GM19468 (cell line): ENCODE results near the gene RPRD1B.

Experiments used
- ATAC-seq: cut with Tn5 transposase; IDR thresholded peaks from one replicate; pipeline ENCODE4 v1.9.1; 2021; ENCODE audit warnings: mild to moderate bottlenecking, moderate library complexity, moderate number of reproducible peaks; ENCODE audit not compliant: unreplicated experiment; ENCODE audit errors: extremely low read depth

Gene RPRD1B

DNA sequence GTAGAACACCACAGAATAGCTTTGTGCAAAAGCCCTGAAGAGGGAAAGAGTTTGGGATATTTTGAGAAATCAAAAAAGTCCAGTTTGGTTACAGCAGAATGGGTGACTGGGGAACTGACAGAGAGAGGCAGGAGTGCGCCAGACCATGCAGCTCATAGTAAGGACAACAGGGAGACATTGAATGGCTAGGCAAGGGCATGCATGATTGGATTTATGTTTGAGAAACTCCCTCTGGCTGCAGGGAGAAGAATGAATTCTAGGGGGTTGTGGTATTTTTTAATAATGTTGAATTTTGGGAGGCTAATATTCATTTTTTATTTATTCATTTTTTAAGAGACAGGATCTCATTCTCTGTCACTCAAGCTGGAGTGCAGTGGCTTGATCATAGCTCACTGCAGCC lies 81.7 kb downstream of the RPRD1B start:
- ATAC-seq: no peak

DNA sequence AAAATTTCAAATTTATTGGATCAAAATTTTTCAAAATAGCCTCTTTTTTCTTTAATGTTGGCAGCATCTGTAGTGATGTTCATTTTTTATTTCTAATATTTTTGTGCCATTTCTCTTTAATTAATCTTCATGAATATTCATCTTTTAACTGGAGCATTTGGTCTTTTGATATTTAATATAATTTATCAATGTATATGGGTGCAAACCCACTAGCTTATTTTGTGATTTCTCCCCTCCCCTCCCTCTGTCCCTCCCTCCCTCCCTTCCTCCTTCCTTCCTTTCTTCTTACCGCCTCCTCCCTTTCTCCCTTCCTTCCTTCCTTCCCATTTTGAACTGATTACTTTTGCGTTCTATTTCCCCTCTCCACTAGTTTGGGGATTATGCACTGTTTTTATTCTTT lies 82.3 kb downstream of the RPRD1B start:
- ATAC-seq: no peak

DNA sequence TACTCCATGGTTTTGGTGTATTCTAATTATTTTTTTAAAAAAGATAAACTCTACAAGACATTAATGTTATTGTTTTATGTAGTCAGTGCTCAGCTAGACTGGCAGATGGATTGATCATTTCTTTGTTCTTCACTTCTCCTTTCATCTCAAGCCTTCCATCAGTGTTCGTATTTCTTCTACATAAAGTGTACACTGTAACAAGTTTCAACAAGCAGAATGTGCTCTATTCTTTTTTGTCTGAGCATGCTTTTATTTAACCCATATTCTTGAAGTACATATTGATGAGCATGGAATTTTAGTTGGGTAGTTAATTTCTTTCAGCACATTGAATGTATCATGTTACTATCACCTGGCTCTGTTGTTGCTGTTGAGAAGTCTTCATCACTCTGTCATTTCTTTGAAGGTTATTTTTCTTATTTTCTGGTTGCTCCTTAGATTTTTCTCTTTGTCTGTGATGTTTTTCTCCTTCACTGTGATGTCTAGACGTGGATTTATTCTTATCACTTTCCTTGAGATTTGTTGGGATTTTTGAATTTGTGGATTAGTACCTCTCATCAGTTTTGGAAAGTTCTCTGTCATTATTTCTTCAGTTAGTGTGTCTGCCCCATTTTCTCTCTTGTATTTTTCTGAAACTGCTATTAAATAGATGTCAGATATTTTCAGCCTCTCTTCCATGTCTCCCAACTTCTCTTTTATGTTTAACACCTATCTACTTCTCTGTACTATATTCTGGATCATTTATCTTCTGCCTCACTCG lies 83.0 kb downstream of the RPRD1B start:
- no peak for ATAC-seq

DNA sequence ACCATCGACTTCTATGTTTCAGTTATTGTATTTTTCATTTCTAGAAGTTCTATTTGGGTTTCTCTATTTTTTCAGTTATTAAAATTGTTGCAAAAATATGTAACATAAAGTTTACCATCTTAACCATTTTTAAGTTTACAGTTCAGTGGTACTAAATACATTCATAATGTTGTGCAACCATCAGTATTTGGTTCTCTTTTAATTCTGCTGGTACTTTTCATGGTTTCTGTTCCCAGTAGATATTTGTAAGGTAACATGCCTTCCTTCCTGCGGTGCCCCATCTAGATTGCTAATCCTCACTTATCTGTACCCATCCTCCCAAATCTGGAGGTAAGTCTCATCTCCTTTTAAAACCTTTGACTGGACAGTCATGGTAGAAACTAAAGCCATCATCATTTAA lies 83.7 kb downstream of the RPRD1B start:
- no peak for ATAC-seq

DNA sequence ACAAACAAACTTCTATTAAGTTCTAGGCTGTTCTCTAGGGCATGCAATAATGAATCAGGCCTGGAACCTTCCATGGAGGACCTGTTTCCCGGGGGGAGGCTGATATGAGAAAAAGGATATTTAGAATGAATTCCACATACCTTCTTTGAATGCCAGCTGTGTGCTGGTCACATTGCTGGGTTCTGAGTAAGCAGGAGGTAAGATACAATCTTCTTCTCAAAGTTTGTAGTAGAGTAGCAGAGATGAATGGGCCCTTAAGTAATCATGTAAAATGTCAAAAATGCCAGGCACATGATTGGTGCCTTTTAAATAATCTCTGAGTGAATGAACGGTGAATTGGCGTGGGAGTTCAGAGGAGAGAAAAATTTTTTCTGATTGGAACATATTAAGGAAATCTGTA lies 84.1 kb downstream of the RPRD1B start:
- no peak for ATAC-seq

DNA sequence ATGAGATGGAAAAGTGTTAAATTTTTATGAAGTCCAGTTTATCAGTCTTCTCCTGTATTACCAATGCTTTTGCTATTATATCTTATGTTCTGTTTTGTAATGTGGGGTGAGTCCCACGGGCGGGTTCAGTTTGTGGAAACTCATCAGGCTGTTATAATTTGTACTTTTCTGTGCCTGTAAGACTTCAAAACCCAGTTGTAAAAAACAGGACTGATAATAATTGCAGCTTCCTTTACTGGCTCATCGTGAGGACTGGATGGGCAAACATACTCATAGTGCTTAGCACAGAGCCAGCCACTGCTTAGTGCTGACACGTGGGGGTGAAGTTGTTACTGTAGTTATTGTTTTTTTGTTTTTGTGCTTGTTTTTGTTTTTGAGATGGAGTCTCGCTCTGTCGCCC lies 85.9 kb downstream of the RPRD1B start:
- no peak for ATAC-seq

DNA sequence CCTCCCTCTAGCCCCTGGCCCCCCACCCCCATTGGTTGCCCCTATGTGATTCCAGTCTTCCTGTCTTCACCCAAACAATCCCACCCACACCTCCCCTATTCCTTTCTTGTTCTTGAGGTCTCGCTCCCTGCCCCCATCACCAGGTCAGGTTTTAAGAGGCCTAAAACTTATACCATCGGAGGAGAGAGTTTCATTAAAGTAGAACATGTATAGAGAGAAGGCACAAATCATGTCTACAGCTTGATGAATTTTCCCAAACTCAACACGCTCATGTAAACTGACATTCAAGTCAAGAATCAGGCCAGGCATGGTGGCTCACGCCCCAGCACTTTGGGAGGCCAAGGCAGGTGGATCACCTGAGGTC lies 87.1 kb downstream of the RPRD1B start:
- no peak for ATAC-seq

DNA sequence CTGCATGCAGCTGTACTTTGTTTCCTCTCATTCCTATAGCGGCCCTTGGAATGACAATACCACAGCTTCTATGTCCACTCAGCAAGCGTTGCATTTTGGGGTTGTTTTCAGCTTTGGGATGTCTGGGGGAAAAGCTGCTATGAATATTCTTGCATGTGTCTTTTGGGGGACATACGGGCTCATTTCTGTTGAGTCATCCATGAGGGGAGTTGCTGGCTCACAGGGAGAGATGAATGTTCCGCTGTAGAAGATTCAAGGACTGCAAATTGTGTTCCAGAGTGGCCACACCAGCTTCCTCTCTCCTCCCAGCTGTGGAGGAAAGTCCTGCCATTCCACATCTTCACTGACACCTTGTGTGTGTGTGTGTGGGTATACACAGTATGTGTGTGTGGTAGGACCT lies 88.2 kb downstream of the RPRD1B start:
- ATAC-seq: no peak

DNA sequence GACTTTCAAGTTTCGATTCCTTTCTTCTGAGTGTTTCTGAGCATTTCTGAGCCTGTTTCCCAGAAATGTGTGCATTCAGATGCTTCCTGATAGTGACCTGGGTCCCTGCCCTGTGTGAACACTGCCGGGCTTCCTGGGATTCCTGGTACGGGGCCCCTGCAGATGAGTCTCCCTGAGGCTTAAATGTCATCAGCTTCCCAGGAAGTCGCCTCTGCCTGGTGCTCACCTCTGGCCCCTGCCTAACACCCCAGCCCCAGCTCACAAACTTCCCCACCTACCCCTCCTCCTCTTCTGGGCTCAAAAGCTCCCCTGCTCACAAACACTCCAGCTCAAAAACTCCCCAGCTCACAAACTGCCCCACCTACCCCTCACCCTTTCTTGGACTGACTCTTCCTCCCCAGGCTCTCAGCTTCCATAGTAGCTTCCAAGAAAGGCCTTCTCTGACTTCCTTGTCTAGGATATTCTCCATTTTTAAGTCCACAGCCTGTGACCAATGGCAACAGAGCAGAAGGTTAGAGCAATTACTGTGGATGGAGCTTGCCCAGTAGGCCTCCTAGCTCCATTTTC lies 89.6 kb downstream of the RPRD1B start:
- no peak for ATAC-seq

DNA sequence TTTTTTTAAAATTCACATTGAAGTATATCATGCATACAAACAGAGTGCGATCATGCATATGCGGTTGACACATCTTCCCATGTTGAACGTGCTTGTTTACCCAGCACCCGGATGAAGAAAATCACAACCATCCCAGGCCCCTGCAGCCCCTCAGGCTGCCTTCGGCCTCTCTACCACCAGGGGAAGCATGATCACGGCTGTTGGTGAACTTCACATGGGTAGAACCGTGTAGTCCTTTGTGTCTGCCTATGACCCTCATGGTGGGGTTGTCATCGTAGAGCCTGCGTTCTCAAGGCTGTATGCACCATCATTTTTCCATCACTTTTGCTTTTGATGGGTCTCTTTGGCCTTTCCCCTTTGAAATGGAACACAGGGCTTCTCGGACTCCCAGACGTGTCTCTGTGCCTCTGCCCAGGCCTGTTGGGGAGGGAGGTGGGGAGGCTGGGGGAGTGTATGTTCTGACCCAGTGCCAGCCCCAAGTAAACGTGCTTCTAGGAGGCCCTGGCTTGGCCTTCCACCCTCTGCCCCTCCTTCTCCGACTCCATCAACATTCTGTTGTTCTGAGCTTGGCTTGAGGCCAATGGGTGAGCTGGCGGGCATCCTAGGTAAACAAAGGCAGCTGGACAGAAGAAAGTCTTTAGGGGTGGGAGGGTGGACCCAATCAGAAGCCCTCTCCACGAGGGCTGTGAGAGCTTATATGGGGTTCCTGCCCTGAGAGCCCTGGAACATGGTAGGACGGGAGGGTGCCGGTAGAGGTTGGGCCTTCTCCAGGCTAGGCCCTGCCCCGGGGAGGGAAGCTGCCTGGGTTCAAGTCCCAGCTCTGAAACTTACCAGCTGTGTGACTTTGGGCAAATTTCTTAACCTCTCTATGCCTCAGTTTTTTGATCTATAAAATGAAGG lies 91.9 kb downstream of the RPRD1B start:
- no peak for ATAC-seq

DNA sequence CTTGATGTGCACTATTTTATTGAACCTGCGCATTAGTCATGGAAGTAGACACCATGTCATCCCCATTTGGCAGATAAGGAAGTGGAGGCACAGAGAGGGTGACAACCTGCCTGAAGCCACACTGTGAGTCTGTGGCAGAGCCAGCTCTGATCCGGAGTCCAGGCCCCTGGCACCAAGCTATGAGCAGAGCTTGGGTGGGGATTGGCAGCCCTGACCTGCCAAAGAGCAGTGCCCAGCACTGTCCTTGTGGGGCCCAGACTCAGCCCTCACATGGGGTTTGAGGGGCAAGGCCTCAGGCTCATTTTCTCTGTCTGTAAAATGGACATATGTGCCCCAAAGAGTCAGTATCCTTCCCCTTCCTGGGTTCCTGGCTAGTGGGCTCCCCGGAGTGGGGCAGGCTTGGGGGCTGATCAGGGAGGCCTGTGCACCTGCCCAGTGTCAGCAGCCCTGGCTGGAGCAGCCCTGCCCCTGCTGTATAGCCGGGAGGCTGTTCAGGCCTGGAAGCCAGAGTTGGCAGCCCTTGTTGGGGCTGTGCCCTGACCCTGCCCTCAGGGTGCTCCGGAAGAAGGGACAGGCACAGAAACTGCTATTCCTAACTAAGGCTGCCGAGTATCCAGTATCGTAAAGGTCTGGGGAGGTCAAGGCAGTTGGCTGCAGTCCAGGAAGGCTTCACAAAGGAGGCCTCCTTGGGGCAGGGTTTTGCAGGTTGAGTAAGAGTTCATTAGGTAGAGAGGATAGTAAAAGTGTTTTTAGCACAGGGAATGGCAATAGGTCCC lies 92.8 kb downstream of the RPRD1B start:
- no peak for ATAC-seq

DNA sequence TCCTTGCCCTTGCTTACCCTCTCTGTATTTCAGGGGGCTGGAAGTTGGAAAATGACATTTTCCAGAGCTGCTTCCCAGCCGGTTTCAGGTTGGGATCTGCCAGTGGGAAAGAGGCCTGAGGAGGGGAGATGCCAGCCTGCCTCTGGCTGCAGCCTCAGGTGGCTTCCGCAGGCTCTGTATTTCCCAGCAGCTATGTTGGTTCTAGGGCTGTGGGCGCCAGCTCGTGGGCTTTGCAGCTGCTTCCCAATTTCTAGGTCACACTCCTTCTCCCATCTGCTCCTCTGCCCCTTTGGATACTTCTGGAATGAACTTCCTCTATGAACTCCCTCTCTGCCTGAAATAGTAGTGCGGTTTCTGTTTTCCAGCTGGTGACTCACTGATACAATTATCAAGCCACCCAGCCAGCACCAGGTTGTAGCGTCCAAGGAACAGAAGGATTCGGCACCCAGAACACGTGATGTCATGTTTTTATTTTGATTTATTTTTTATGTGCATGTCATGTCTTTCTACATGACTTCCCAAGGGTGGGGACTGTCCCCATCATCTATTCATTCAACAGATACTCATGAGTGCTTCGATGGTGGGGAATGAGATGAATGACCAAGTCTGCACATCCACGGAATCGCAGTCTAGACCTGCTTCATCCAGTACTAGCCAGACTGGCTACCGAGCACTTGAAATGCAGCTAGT lies 93.5 kb downstream of the RPRD1B start:
- ATAC-seq: no peak

DNA sequence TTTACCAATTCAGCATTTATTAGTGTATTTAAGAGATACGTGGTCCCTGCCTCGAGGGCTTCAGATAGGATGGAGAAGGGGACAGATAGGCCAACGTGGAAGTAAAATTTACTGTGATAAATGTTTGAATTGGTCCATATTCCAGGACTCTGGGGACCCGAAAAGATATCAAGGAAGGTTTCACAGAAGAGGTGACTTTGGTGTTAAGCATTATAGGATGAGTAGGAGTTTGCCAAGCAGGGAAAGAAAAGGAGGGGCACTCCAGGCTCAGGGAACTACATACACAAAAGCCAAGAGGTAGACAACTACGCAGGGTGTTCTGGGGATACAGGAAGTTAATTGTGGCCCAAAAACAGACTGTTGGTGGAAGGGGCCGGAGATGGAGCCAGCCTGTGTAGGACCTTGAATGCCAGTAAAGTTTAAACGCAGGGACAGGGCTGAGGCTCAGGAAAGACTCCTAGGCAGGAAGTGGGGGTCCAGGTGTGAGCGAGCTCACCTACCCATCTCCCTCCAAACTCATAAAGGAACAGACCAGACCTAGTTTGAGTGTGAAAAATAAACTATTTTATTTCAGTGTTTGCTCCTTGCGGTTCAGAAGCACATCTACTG lies 94.5 kb downstream of the RPRD1B start:
- no peak for ATAC-seq

DNA sequence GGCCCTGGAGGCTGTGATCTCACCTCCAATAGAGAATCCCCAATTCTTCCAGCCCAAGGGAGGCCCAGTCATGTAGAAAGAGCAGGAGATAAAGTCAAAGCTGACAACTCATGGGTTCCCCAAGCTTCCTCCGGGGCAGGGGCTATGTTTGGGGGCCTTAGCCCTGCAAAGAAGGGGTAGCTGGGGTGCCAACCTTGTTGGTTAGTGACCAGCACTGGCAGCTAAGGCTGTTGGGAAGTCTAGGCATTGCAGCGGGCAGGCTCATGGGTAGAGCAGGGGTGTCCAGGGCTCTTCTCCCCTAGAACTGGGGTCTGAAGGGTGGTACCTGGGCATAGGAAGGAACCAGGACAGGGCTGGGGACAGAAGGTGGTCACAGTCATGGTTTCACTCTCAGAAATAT lies 95.1 kb downstream of the RPRD1B start:
- ATAC-seq: no peak

DNA sequence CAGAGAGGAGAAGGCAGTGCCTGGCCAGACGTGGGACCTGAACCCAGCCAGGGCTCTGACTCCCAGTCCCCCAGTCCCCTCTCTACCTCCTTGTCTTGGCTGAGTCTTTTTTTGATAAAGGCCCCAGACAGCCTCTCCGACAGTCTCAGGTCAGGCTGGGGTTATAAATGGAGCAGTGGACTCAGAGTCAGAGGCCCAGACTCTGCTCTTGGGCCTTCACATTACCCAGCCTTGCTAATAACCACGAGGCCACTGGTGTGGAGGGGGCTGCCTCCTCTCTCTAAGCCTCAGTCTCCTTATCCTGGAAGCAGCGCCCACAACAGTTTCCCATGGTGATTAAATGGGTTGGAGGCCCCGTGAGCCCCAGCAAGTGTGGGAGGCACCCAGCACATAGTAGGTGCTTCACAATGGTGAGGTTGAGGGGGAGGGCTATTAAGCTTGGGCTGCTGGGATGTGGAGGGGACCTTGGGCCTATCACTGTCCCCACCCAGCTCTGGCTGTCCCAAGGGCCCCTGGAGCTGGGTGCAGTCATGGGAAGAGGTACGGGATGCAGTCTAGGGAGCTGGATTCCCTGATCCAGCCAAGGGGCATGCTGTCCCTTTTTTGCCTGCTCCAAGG lies 95.8 kb downstream of the RPRD1B start:
- ATAC-seq: no peak

DNA sequence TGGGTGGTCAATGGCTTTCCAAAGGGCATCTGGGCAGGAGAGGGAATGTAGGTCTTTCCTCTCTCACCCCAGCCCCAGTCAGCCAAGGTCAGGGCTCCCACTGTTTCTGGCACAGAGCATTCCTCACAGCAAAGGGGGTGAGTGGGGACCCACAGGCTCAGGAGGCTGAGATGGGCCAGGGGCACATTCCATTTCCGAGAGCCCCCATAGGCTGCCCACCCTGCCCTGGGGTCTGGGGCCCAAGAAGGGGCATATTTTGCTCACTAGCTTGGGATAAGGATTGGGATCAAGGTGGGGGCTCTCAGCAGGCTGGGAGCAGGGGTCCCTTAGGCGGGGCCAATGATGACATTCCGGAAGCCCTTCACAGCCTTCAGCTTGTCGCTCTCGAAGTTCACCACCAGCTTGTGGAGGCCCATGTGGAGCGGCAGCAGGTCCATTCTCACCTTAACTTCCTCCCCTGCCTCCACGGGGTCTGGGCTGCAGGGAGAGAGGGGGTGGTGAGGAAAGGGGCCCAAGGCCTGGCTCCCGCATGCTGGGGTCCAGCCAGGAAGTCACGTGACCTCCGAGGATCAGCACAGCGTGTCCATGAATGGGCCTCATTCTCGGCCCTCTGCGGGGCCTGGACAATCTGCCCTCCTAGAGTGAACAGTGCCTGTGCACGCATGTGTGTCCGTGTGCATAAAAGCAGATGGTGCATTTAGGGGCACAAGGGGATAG lies 96.5 kb downstream of the RPRD1B start:
- no peak for ATAC-seq

DNA sequence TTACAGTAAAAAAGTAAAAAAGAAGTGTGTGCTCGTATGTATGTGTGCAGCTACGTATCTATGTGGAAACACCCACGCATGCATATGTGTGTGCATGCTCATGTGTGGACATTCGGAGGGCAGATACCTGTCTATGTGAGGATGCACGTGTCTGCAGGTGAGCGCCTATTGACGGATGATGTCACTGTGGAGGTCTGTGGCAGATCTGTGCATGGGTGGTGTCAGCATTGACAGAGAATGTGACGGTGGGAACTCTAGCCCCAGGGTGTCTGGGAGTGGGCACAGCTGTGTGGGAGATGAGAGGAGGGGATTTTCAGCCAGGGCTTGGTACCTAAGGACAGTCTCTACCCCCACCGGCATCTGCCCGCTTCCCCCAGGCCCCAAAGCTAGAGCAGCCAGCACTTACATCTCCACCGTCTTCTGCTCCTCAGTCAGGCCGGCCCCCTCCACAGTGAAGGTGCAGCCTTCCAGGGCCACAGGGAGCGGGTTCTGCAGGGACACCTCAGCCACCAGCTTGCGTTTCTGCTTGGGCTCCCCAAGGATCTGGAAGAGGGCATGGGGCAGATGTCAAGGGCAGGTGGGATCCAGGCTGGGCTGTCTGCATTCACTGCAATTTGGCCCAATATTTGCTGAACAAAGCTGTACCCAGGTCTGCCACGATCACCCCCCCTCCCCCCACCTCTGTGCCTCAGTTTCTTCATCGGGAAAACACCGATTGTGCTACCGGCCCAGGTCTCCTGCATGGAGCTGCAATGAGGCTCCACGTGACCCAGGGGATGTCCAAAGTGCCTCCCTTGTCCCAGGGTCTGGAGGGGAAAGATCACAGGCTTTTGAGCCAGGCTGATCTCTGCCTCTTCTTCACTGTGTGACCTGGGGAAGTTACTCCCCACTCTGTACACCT lies 97.4 kb downstream of the RPRD1B start:
- no peak for ATAC-seq
